HL-60/S4 treated with retinoic acid at 250 ng/mL for 4 days and 3 days (cell line): ENCODE measurements around the gene TBC1D12.

ENCODE experiments used
- in situ Hi-C: fragments of 300-500 bp; cut with MboI; formaldehyde crosslinking; loops from 2 replicates; pipeline ENCODE4 v1.7.0; 2022; ENCODE audit warnings: low sequenced_read_pairs

The TBC1D12 gene

GRCh38 chr10:94405406-94405805 is 3.1 kb downstream of the TBC1D12 start:
- in situ Hi-C loops: no loop called here

- in situ Hi-C loops: no loop called here
These were observed 5.3 kb downstream of the TBC1D12 start for GRCh38 chr10:94407668-94408067.

- in situ Hi-C loops: no loop called here
These were observed 6.8 kb downstream of the TBC1D12 start for GRCh38 chr10:94409021-94409657.

- in situ Hi-C loops: no loop called here
These were observed 9.0 kb downstream of the TBC1D12 start for GRCh38 chr10:94411304-94411703.

- in situ Hi-C loops: no loop called here
These were observed 10.1 kb downstream of the TBC1D12 start for GRCh38 chr10:94412449-94412848.

GRCh38 chr10:94413361-94413760 is 11.0 kb downstream of the TBC1D12 start:
- in situ Hi-C loops: no loop called here

- in situ Hi-C loops: no loop called here
These were observed 14.6 kb downstream of the TBC1D12 start for GRCh38 chr10:94416896-94417295.

- in situ Hi-C loops: no loop called here
These were observed 15.0 kb downstream of the TBC1D12 start for GRCh38 chr10:94417321-94417720.

GRCh38 chr10:94420516-94420915 is 18.2 kb downstream of the TBC1D12 start:
- in situ Hi-C loops: no loop called here

GRCh38 chr10:94420998-94421528 is 18.7 kb downstream of the TBC1D12 start:
- in situ Hi-C loops: no loop called here

GRCh38 chr10:94423627-94424026 is 21.3 kb downstream of the TBC1D12 start:
- in situ Hi-C loops: no loop called here

- in situ Hi-C loops: loop anchor here (25.0 kb wide), 1 partner anchor 138 kb away; no protein-coding TSS in a partner anchor
These were observed 22.5 kb downstream of the TBC1D12 start for GRCh38 chr10:94424714-94425337.

- in situ Hi-C loops: loop anchor here (25.0 kb wide), 1 partner anchor 139 kb away; no protein-coding TSS in a partner anchor
These were observed 23.6 kb downstream of the TBC1D12 start for GRCh38 chr10:94425942-94426341.

- in situ Hi-C loops: loop anchor here (25.0 kb wide), 1 partner anchor 140 kb away; no protein-coding TSS in a partner anchor
These were observed 24.8 kb downstream of the TBC1D12 start for GRCh38 chr10:94427166-94427565.

GRCh38 chr10:94428766-94429707 is 26.7 kb downstream of the TBC1D12 start:
- in situ Hi-C loops: loop anchor here (25.0 kb wide), 1 partner anchor 142 kb away; no protein-coding TSS in a partner anchor

GRCh38 chr10:94430701-94431100 is 28.4 kb downstream of the TBC1D12 start:
- in situ Hi-C loops: loop anchor here (25.0 kb wide), 1 partner anchor 143 kb away; no protein-coding TSS in a partner anchor

- in situ Hi-C loops: loop anchor here (25.0 kb wide), 1 partner anchor 145 kb away; no protein-coding TSS in a partner anchor
These were observed 30.1 kb downstream of the TBC1D12 start for GRCh38 chr10:94432443-94432842.

- in situ Hi-C loops: loop anchor here (25.0 kb wide), 1 partner anchor 152 kb away; no protein-coding TSS in a partner anchor
These were observed 37.0 kb downstream of the TBC1D12 start for GRCh38 chr10:94439275-94439861.

- in situ Hi-C loops: loop anchor here (25.0 kb wide), 1 partner anchor 153 kb away; no protein-coding TSS in a partner anchor
These were observed 37.8 kb downstream of the TBC1D12 start for GRCh38 chr10:94440096-94440495.

GRCh38 chr10:94443047-94443446 is 40.7 kb downstream of the TBC1D12 start:
- in situ Hi-C loops: loop anchor here (25.0 kb wide), 1 partner anchor 156 kb away; no protein-coding TSS in a partner anchor
